Motor neuron (in vitro differentiated cells): Measurements from ENCODE around the gene HAUS7. TPM values are rescaled to one million over a fixed set of nuclear protein-coding genes. Genes with fewer than 3 reads are reported as not detected.

Experiments used
- ATAC-seq, 8 experiments: fragments of 200-7000 bp; cut with Tn5 transposase; replicated peaks in 6 of 8; 2 replicates each; pipeline ENCODE4 v1.8.0; 2021; ENCODE audit warnings: mild to moderate bottlenecking in 8 of 8, moderate library complexity in 8 of 8
- H3K27ac ChIP-seq, 2 donors: fragments of 250-450 bp; sonication (Bioruptor Pico); 2 replicates each; pipeline ENCODE4 v1.9.0; 2021; ENCODE audit warnings: antibody characterized with exemption in 2 of 2, mild to moderate bottlenecking in 2 of 2, moderate library complexity in 1 of 2
- H3K4me1 ChIP-seq, 2 donors: fragments of 250-450 bp; sonication (Bioruptor Pico); replicated peaks in 1 of 2; 2 replicates each; pipeline ENCODE4 v1.6.1; 2021; ENCODE audit warnings: antibody characterized with exemption in 2 of 2, mild to moderate bottlenecking in 2 of 2, moderate library complexity in 1 of 2
- H3K4me3 ChIP-seq, 5 donors: fragments of 250-450 bp; sonication (Bioruptor Pico); 2 replicates each; pipeline ENCODE4 v1.9.0; 2021; ENCODE audit warnings: antibody characterized with exemption in 5 of 5, mild to moderate bottlenecking in 5 of 5, moderate library complexity in 4 of 5
- WGBS, 10 experiments: fragments of 450-650 bp; shearing (Covaris generic); methylation state at CpG; one replicate each; pipeline ENCODE4 v1.0.0; 2022; 5-methylcytosine and 5-hydroxymethylcytosine counted together
- in situ Hi-C, 9 experiments: fragments of 400-800 bp; cut with MboI; loops; one replicate each; pipeline ENCODE4 v1.15.0; 2021; ENCODE audit warnings: low sequenced_read_pairs in 9 of 9, low pct_unique_long_range_greater_than_20kb in 2 of 9; ENCODE audit not compliant: unreplicated experiment in 9 of 9
- total RNA-seq, 8 experiments: library from RNA; unstranded; fragments of 300-600 nt; gene quantifications; 2 replicates each; pipeline versions ENCODE4 v1.2.3 to v1.2.4, GENCODE V29; 2022

The HAUS7 gene
- total RNA-seq, 8 experiments from 2014 or later: 8.5 to 28.6 (median 19.0) TPM

GRCh38 chrX:153444333-153445011, 25.9 kb downstream of the HAUS7 start:
- Histone ChIP-seq H3K4me3 (no peak overlapping the region), H3K27ac (no peak overlapping the region), H3K4me1 (no peaks in the 10 kb centered on the region)
- in situ Hi-C loops: no loop called here
- 78% methylated on average over 4 of the region's 37 CpGs; no CpG with 5 or more reads in 9 of the 10 experiments for WGBS, 10 experiments
- ATAC-seq: no peak

DNA sequence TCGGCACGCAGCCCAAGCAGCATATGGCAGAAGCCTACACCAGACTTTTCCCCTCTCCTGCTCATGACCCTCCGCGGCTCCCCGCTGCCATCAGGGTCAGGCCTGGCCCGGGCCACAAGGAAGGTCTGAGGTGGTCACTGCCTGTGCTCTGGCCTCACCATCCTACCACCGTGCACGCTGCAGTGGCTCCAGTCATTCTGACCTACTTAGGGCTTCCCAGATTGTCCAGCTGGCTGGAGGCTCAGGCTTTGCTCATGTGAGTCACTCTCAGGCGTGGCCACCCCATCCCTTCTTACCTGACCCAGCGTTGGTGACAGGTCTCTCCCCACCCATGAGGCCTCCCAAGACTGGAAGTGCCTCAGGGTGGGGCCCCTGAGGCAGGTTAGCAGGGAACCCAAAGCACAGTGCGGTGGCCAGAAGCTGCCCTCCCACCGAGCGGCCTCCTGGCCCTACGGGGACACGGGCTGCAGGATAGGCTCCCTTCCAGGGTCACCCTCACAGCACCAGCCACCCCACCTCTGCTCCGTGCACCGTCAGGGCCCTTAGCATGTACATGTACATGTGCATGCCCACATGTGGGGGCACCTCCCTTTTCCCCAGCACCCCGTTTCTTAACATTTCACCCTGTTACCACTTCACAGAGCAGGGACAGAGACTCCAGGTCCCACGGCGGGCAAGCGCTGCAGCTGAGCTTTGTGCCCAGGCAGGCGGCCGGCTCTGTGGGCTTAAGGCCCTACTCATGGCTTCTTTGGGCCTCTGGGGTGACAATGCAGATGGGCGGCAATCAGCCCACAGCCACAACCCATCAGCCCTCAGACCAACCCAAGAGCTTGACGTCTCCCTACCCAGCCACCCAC, 26.7 kb downstream of the HAUS7 start:
- H3K4me1 ChIP-seq: no peaks in the 10 kb centered on the region
- in situ Hi-C loops: no loop called here
- H3K27ac ChIP-seq: no peak overlapping the region
- no peak overlapping the region for H3K4me3 ChIP-seq
- WGBS, 10 experiments: 65% methylated on average over 4 of the region's 25 CpGs; no CpG with 5 or more reads in 9 of the 10 experiments
- no peak for ATAC-seq

DNA sequence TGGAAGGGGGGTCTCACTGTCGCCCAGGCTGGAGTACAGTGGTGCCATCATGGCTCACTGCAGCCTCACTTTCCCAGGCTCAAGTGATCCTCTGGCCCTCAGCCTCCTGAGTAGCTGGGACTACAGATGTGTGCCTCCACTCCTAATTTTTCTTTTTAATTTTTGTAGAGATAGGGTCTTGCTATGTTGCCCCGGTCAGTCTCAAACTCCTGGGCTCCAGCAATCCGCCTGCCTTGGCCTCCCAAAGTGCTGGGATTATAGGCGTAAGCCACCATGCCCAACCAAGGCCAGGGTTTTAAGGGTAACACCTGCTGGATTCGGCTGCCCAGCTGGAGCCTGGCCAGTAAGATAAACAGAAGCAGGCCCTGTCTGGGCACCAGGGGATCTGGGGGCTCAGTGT, 27.9 kb downstream of the HAUS7 start:
- ATAC-seq: no peak

GRCh38 chrX:153441981-153442380, 28.4 kb downstream of the HAUS7 start:
- in situ Hi-C loops: no loop called here
- no peak for ATAC-seq
- WGBS, 10 experiments: 73 to 78% methylated on average over 2 to 5 of the region's 9 CpGs; no CpG with 5 or more reads in 8 of the 10 experiments

More for the DNA sequence above, 27.9 kb downstream of the HAUS7 start:
- H3K27ac ChIP-seq: no peak overlapping the region
- H3K4me3 ChIP-seq: no peak overlapping the region
- in situ Hi-C loops: no loop called here
- WGBS, 10 experiments: 47 to 49% methylated on average over 2 to 3 of the region's 5 CpGs; no CpG with 5 or more reads in 8 of the 10 experiments
- no peaks in the 10 kb centered on the region for H3K4me1 ChIP-seq

GRCh38 chrX:153441296-153441695, 29.1 kb downstream of the HAUS7 start:
- in situ Hi-C loops: no loop called here
- Histone ChIP-seq H3K4me1 (no peaks in the 10 kb centered on the region), H3K4me3 (no peak overlapping the region), H3K27ac (no peak overlapping the region)
- WGBS, 10 experiments: 0 to 100% (median 90%) methylated on average over 1 to 5 of the region's 7 CpGs; no CpG with 5 or more reads in 5 of the 10 experiments
- no peak for ATAC-seq

More at GRCh38 chrX:153441981-153442380, 28.4 kb downstream of the HAUS7 start:
- Histone ChIP-seq H3K4me3 (no peak overlapping the region), H3K4me1 (no peaks in the 10 kb centered on the region), H3K27ac (no peak overlapping the region)

GRCh38 chrX:153440556-153441135, 29.7 kb downstream of the HAUS7 start:
- Histone ChIP-seq H3K27ac (no peak overlapping the region), H3K4me1 (no peaks in the 10 kb centered on the region), H3K4me3 (no peak overlapping the region)
- in situ Hi-C loops: no loop called here
- WGBS, 10 experiments: 19 to 100% (median 58%) methylated on average over 1 to 4 of the region's 13 CpGs; no CpG with 5 or more reads in 5 of the 10 experiments
- no peak for ATAC-seq

- Histone ChIP-seq H3K4me1 (no peaks in the 10 kb centered on the region), H3K4me3 (no peak overlapping the region), H3K27ac (no peak overlapping the region)
- in situ Hi-C loops: no loop called here
- WGBS, 10 experiments: 60% methylated on average over 1 of the region's 4 CpGs; no CpG with 5 or more reads in 9 of the 10 experiments
- no peak for ATAC-seq
Measured at GRCh38 chrX:153439977-153440376, 30.4 kb downstream of the HAUS7 start.

GRCh38 chrX:153438532-153438931, 31.8 kb downstream of the HAUS7 start:
- WGBS, 10 experiments: 18 to 40% (median 34%) methylated on average over 1 to 6 of the region's 8 CpGs; no CpG with 5 or more reads in 6 of the 10 experiments
- in situ Hi-C loops: no loop called here
- Histone ChIP-seq H3K4me1 (no peaks in the 10 kb centered on the region), H3K27ac (no peak overlapping the region), H3K4me3 (no peak overlapping the region)
- peak in 3 of 8 experiments; percentile 38 to 58 (median 46) for ATAC-seq

- Histone ChIP-seq H3K27ac (no peak overlapping the region), H3K4me3 (no peak overlapping the region), H3K4me1 (no peaks in the 10 kb centered on the region)
- 0 to 80% (median 40%) methylated on average over 1 to 3 of the region's 3 CpGs; no CpG with 5 or more reads in 5 of the 10 experiments for WGBS, 10 experiments
- ATAC-seq: no peak
- in situ Hi-C loops: no loop called here
Measured at GRCh38 chrX:153435845-153436244, 34.5 kb downstream of the HAUS7 start.

DNA sequence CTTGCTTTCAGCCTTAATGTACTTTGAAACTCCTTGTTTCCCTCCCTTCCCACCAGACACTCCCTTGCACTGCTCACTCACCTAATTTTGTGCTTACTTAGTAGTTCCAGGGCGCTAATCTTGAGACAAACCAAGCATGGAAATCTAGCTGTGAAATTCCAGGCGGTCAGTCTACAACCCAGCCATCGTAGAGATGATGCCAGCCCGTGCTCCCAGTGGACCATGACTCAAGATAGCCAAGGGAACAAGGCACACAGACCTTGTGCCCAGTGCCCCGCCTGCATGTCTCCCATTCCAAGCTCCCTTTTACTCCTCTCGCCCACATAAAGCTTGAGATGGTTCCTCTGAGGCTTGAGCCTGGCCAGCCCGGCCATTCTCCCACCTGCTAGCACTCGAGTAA, 35.6 kb downstream of the HAUS7 start:
- Histone ChIP-seq H3K4me1 (no peaks in the 10 kb centered on the region), H3K27ac (no peak overlapping the region), H3K4me3 (no peak overlapping the region)
- in situ Hi-C loops: no loop called here
- 22 to 85% (median 76%) methylated on average over 1 to 4 of the region's 8 CpGs; no CpG with 5 or more reads in 6 of the 10 experiments for WGBS, 10 experiments
- no peak for ATAC-seq

DNA sequence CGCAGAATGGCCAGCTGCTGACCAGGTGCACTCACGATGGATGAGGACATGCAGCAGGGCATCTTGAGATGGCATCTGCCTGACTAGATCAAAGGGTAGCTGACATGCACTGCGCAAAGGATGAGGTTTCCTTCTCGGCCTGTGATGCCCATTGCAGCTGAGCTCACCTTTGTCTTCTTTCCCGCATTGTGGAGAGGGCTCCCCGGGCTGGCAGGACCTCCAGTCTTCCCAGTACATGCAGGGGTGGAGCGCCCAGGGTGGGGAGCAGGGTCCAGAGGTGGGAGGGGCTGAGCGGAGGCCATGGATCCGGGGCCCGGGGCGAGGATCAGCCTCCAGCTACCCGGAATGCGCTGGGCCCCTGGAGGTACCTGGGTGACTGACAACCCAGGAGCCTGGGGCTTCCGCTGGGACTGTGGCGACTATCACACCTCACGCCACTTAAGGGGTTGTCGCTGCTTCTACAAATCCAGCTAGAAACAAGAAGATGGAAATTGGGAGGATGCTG, 36.5 kb downstream of the HAUS7 start:
- in situ Hi-C loops: no loop called here
- Histone ChIP-seq H3K27ac (no peak overlapping the region), H3K4me1 (no peaks in the 10 kb centered on the region), H3K4me3 (no peak overlapping the region)
- 20 to 80% (median 49%) methylated on average over 1 to 4 of the region's 17 CpGs; no CpG with 5 or more reads in 6 of the 10 experiments for WGBS, 10 experiments
- no peak for ATAC-seq

DNA sequence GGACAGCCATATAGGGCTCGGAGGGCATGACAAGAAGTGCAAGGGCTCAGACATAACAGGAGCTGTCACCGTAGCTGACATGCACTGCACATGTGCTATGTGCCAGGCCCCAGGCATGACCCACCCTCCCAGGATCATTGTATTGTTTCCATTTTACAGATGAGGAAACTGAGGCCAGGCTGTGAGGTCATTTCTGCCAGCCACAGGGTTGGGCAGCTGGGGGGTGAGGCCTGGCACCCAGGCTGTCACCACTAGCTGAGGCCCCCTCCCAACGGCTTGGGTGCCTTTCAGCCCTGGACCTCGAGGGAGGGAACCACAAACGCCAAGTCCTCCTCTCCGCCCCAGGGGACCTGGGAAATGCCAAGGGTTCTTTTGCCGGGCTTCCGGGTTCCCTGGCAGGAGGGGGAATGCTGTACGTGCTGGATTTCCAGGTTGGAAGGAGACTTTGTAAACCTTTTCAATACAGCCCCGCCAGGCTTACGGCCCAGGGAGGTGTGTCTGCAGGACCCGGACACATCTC, 37.2 kb downstream of the HAUS7 start:
- Histone ChIP-seq H3K27ac (no peak overlapping the region), H3K4me3 (no peak overlapping the region), H3K4me1 (no peaks in the 10 kb centered on the region)
- no peak for ATAC-seq
- 25 to 64% (median 45%) methylated on average over 2 to 4 of the region's 12 CpGs; no CpG with 5 or more reads in 7 of the 10 experiments for WGBS, 10 experiments
- in situ Hi-C loops: no loop called here

DNA sequence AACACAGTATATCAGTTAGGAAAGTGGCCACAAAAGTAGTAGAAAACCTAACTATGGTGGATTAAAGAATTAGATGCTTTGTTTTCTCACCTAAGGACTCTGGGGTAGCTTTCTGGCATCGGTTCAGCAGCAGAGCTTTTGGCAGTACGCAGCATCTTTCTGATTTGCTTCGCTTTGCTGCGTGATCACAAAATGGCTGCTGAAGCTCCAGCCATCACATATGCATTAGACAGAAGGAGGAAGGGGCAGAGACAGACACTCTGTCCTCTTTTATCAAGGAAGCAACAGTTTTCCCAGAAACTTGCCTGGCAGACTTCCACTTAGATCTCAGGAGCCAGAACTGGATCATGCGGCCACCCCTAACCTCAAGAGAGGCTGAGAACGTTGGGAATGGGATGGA, 39.6 kb downstream of the HAUS7 start:
- 50 to 88% (median 65%) methylated on average over 1 to 5 of the region's 6 CpGs; no CpG with 5 or more reads in 4 of the 10 experiments for WGBS, 10 experiments
- no peak for ATAC-seq
- Histone ChIP-seq H3K27ac (no peak overlapping the region), H3K4me1 (no peaks in the 10 kb centered on the region), H3K4me3 (no peak overlapping the region)
- in situ Hi-C loops: no loop called here
